Adrenal gland (tissue), 12 donors: ENCODE data around the gene GXYLT2. TPM values are rescaled to one million over a fixed set of nuclear protein-coding genes. Genes with fewer than 3 reads are reported as not detected.

Experiments
- DNase-seq, 7 donors: peaks; one replicate each; pipeline ENCODE4 v3.0.0-alpha.2; 2019 to 2020
- H3K27ac ChIP-seq, 5 donors: fragments of 200-600 bp; sonication (generic) in 4 of 5; 1 replicate in 3 of 5; 2 replicates in 2 of 5; pipeline versions ENCODE4 v1.5.1 to v1.8.0; 2016 to 2020; ENCODE audit warnings: mild to moderate bottlenecking in 1 of 5
- H3K27me3 ChIP-seq: fragments of 200-600 bp; 2 replicates; pipeline ENCODE4 v1.8.0; 2021
- H3K36me3 ChIP-seq, 2 donors: fragments of 200-600 bp; replicated peaks in 1 of 2; 1 replicate in 1 of 2; 2 replicates in 1 of 2; pipeline versions ENCODE4 v1.5.1 to v1.8.0; 2018 to 2022
- H3K4me1 ChIP-seq, 2 donors: fragments of 200-600 bp; replicated peaks in 1 of 2; 1 replicate in 1 of 2; 2 replicates in 1 of 2; pipeline versions ENCODE4 v1.5.1 to v1.8.0; 2018 to 2021
- H3K4me3 ChIP-seq, 4 donors: fragments of 200-600 bp; sonication (generic) in 3 of 4; one replicate each; pipeline ENCODE4 v1.5.1; 2016 to 2018
- H3K9me3 ChIP-seq, 3 donors: fragments of 200-600 bp; sonication (generic) in 1 of 3; replicated peaks in 1 of 3; 1 replicate in 2 of 3; 2 replicates in 1 of 3; pipeline versions ENCODE4 v1.5.1 to v1.8.0; 2016 to 2021
- CTCF ChIP-seq, 6 experiments: fragments of 450-650 bp in 4 of 6; fragments of 200-600 bp in 2 of 6; sonication (generic) in 1 of 6; IDR thresholded peaks; 1 replicate in 5 of 6; 2 replicates in 1 of 6; pipeline versions ENCODE4 v1.5.1 to v1.8.0; 2016 to 2021; ENCODE audit warnings: antibody characterized with exemption in 6 of 6, mild to moderate bottlenecking in 2 of 6, moderate library complexity in 1 of 6
- POLR2A ChIP-seq, 2 donors: fragments of 450-650 bp; IDR thresholded peaks; one replicate each; pipeline ENCODE4 v1.6.1; 2017; ENCODE audit warnings: antibody characterized with exemption in 2 of 2, mild to moderate bottlenecking in 2 of 2, moderate library complexity in 1 of 2
- WGBS, 4 donors: extraction: QIAGEN DNeasy Blood & Tissue Kit in 2 of 4; methylation state at CpG; one replicate each; pipeline versions ENCODE4 v1.1.5 to v1.1.7; 2013 to 2017; 5-methylcytosine and 5-hydroxymethylcytosine counted together
- intact Hi-C, 2 donors: fragments of 100-400 bp; cut with DNase I; formaldehyde crosslinking; loops; one replicate each; pipeline versions ENCODE4 v1.14.1 to v1.15.0; 2022 to 2023
- polyA plus RNA-seq, 3 donors: library from polyadenylated mRNA; stranded (reverse); fragments of 200-250 nt in 2 of 3; fragments of 350-450 nt in 1 of 3; fragmentation: Illumina TruSeq in 1 of 3; extraction: RNeasy Lipid Tissue Mini Kit (QIAGEN cat#74804) in 1 of 3; gene quantifications; one replicate each; pipeline ENCODE4 v1.2.3, GENCODE V29; 2013 to 2014
- total RNA-seq, 9 donors: library from RNA; depleted of rRNA in 4 of 9; stranded (reverse); fragments of >200 nt in 4 of 9; fragments of 120-200 nt in 1 of 9; fragmentation: NEBNext Ultra II Directional in 1 of 9; extraction: Animal tissue kit (Norgen Biotek cat#: 25700) in 1 of 9; gene quantifications; one replicate each; pipeline versions ENCODE4 v1.1.0 to v1.2.4, GENCODE V29; 2013 to 2023
- donor health status: healthy with polysubstance abuse.
- donor health status: Bipolar disorder and iron deficiency.
- donor health status: DM: yes; HTN: yes; CAD: no.
- donor health status: DM: no; HTN: no; CAD: no.
- donor health status: DM: no; HTN: no; CAD: no.
- donor health status: DM: yes; HTN: yes; CAD: no.

GXYLT2 gene
- total and polyA plus RNA-seq, 12 donors: 1.9 to 32.5 (median 16.5) TPM

- Histone ChIP-seq H3K9me3 (no peaks in the 10 kb centered on the region), H3K27me3 (no peaks in the 10 kb centered on the region), H3K36me3 (peaks cover 0 to 9% of the 10 kb centered on the region in 2 donors), H3K4me3 (no peak overlapping the region), H3K4me1 (peaks cover 10 to 33% of the 10 kb centered on the region in 2 donors), H3K27ac (no peak overlapping the region)
- intact Hi-C loops: loop anchor here in 1 of 2 donors (10.0 kb wide), 1 partner anchor 239 kb away; no protein-coding TSS in a partner anchor
- WGBS, 4 donors: 93 to 97% (median 95%) methylated on average over 10 of the region's 10 CpGs
- no peak for DNase-seq
- TF ChIP-seq POLR2A (IDR thresholded peaks at IDR 0.05) (no peak), CTCF (IDR thresholded peaks at IDR 0.05) (no peak)
Observed at GRCh38 chr3:72846166-72846565, 41.7 kb upstream of the GXYLT2 start.

GRCh38 chr3:72847282-72847681 lies 40.6 kb upstream of the GXYLT2 start:
- intact Hi-C loops: loop anchor here in 1 of 2 donors (10.0 kb wide), 1 partner anchor 238 kb away; no protein-coding TSS in a partner anchor
- no peaks in the 10 kb centered on the region for H3K27me3 ChIP-seq
- no peaks in the 10 kb centered on the region for H3K36me3 ChIP-seq
- WGBS, 4 donors: 6 to 14% (median 10%) methylated on average over 6 of the region's 6 CpGs
- H3K4me1 ChIP-seq: peaks cover 10 to 36% of the 10 kb centered on the region in 2 donors
- TF ChIP-seq POLR2A (IDR thresholded peaks at IDR 0.05): no peak
- TF ChIP-seq CTCF (IDR thresholded peaks at IDR 0.05): no peak
- peak overlapping the region; percentile 36 to 91 (median 69) for H3K4me3 ChIP-seq
- H3K9me3 ChIP-seq: no peaks in the 10 kb centered on the region
- H3K27ac ChIP-seq: peak overlapping the region in 4 of 5 donors; percentile 9 to 94 (median 76)
- DNase-seq: no peak

- intact Hi-C loops: loop anchor here in 1 of 2 donors (10.0 kb wide), 1 partner anchor 237 kb away; no protein-coding TSS in a partner anchor
- Histone ChIP-seq H3K4me1 (peaks cover 10 to 36% of the 10 kb centered on the region in 2 donors), H3K27ac (peak within 1 kb of the TSS; percentile 9 to 94 (median 66)), H3K4me3 (peak within 1 kb of the TSS; percentile 36 to 91 (median 69)), H3K9me3 (no peaks in the 10 kb centered on the region), H3K27me3 (no peaks in the 10 kb centered on the region), H3K36me3 (no peaks in the 10 kb centered on the region)
- TF ChIP-seq POLR2A (IDR thresholded peaks at IDR 0.05): peak; percentile 23 to 63
- TF ChIP-seq CTCF (IDR thresholded peaks at IDR 0.05): no peak
- peak; percentile 96 to 98 (median 96) for DNase-seq
- 0 to 1% (median 0%) methylated on average over 31 to 86 of the region's 86 CpGs for WGBS, 4 donors
Observed at GRCh38 chr3:72847751-72848702, 39.8 kb upstream of the GXYLT2 start, which contains the start of gene SHQ1. TSS of gene SHQ1 (minus strand) at chr3:72848445. CDS start at chr3:72848340, 105 bp downstream.

GRCh38 chr3:72848703-72849081 lies 39.2 kb upstream of the GXYLT2 start:
- Histone ChIP-seq H3K27ac (peak overlapping the region in 1 of 5 donors; percentile 94), H3K27me3 (no peaks in the 10 kb centered on the region), H3K9me3 (no peaks in the 10 kb centered on the region), H3K4me1 (peaks cover 10 to 36% of the 10 kb centered on the region in 2 donors), H3K4me3 (peak overlapping the region in 2 of 4 donors; percentile 79 to 91), H3K36me3 (no peaks in the 10 kb centered on the region)
- intact Hi-C loops: loop anchor here in 1 of 2 donors (10.0 kb wide), 1 partner anchor 236 kb away; no protein-coding TSS in a partner anchor
- peak in 2 of 7 donors; percentile 21 to 22 for DNase-seq
- 1 to 2% (median 1%) methylated on average over 11 of the region's 11 CpGs for WGBS, 4 donors
- no peak for TF ChIP-seq CTCF (IDR thresholded peaks at IDR 0.05)
- no peak for TF ChIP-seq POLR2A (IDR thresholded peaks at IDR 0.05)
